GM12801 (cell line): ENCODE results near the gene MRPS14.

ENCODE experiments used
- CTCF ChIP-seq: IDR thresholded peaks from one replicate; pipeline ENCODE4 v1.5.1; 2011; ENCODE audit warnings: control low read depth; ENCODE audit not compliant: insufficient read length; ENCODE audit errors: extremely low read depth

The MRPS14 gene

GRCh38 chr1:175062339-175062738, 39.1 kb upstream of the MRPS14 start:
- no peak for TF ChIP-seq CTCF

GRCh38 chr1:175054736-175055135, 31.5 kb upstream of the MRPS14 start:
- no peak for TF ChIP-seq CTCF

GRCh38 chr1:175050992-175051391, 27.8 kb upstream of the MRPS14 start:
- TF ChIP-seq CTCF: no peak

- no peak for TF ChIP-seq CTCF
Observed at GRCh38 chr1:175045519-175045918, 22.3 kb upstream of the MRPS14 start.

- no peak for TF ChIP-seq CTCF
Observed at GRCh38 chr1:175045097-175045496, 21.9 kb upstream of the MRPS14 start.

- no peak for TF ChIP-seq CTCF
Observed at GRCh38 chr1:175043824-175044223, 20.6 kb upstream of the MRPS14 start.

- no peak for TF ChIP-seq CTCF
Observed at GRCh38 chr1:175042650-175043049, 19.4 kb upstream of the MRPS14 start.
